Activated T-cell treated with anti-CD3 and anti-CD28 coated beads, Interleukin-2, amount 50 U/mL, for 72 hours (primary cell): Measurements from ENCODE around the gene CHST11. TPM values are rescaled to one million over a fixed set of nuclear protein-coding genes. Genes with fewer than 3 reads are reported as not detected.

Source experiments
- ATAC-seq, 2 donors: fragments of 150-1000 bp; cut with Tn5 transposase; replicated peaks in 1 of 2; 2 replicates each; pipeline ENCODE4 v1.10.0; 2021; ENCODE audit warnings: moderate library complexity in 2 of 2, mild to moderate bottlenecking in 1 of 2
- DNase-seq, 2 donors: peaks; one replicate each; pipeline ENCODE4 v3.0.0; 2021 to 2022; ENCODE audit warnings: mixed read lengths in 1 of 2
- H3K27ac Mint-ChIP-seq: one replicate; pipeline ENCODE4 v1.8.0; 2022; ENCODE audit warnings: mild to moderate bottlenecking, moderate library complexity, mixed read lengths
- H3K27me3 Mint-ChIP-seq: one replicate; pipeline ENCODE4 v1.8.0; 2022; ENCODE audit warnings: low read depth, mixed read lengths
- H3K36me3 Mint-ChIP-seq, 2 donors: one replicate each; pipeline ENCODE4 v1.8.0; 2022; ENCODE audit warnings: mixed read lengths in 2 of 2, mild to moderate bottlenecking in 1 of 2; ENCODE audit not compliant: insufficient read depth in 2 of 2
- H3K4me1 Mint-ChIP-seq: one replicate; pipeline ENCODE4 v1.8.0; 2022; ENCODE audit warnings: low read depth, mixed read lengths
- H3K4me3 Mint-ChIP-seq, 2 donors: one replicate each; pipeline ENCODE4 v1.8.0; 2022; ENCODE audit warnings: mild to moderate bottlenecking in 2 of 2, mixed read lengths in 2 of 2, moderate library complexity in 2 of 2
- H3K9me3 Mint-ChIP-seq, 2 donors: one replicate each; pipeline ENCODE4 v1.8.0; 2022; ENCODE audit warnings: mixed read lengths in 2 of 2
- total RNA-seq, 2 donors: library from RNA; stranded (reverse); gene quantifications; one replicate each; pipeline ENCODE4 v1.2.3, GENCODE V29; 2022

Gene CHST11
- total RNA-seq, 2 donors from 2014 or later = 47.2 to 57.7 TPM

DNA sequence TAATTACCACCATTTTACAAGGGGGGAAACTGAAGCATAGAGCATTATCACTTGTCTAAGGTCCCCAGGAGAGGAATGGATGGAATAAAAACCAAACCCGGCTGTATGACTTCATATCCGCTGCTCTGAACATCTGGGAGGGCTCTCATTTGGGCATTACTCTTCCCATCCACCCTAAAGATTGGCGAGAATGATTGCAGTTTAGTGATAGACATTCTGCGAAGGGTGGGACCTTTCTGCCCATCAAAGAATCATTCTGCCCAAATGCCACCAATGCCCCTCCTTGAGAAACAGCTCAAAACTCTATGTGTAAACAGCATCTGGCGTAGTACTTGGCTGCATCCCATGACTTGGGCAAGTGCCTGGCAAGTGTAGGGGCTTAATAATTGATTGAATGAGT lies 11.6 kb downstream of the CHST11 start:
- peaks cover 81% of the 10 kb centered on the region for H3K4me1 Mint-ChIP-seq
- peaks cover 6 to 11% of the 10 kb centered on the region in 2 donors for H3K9me3 Mint-ChIP-seq
- peaks cover 12 to 25% of the 10 kb centered on the region in 2 donors for H3K36me3 Mint-ChIP-seq
- H3K27me3 Mint-ChIP-seq = no peaks in the 10 kb centered on the region
- DNase-seq (no peak), ATAC-seq (no peak)
- no peak overlapping the region for H3K27ac Mint-ChIP-seq
- H3K4me3 Mint-ChIP-seq = no peak overlapping the region

GRCh38 chr12:104469066-104469465 lies 12.3 kb downstream of the CHST11 start:
- peaks cover 6 to 11% of the 10 kb centered on the region in 2 donors for H3K9me3 Mint-ChIP-seq
- no peaks in the 10 kb centered on the region for H3K27me3 Mint-ChIP-seq
- DNase-seq = no peak
- peaks cover 9 to 22% of the 10 kb centered on the region in 2 donors for H3K36me3 Mint-ChIP-seq
- H3K4me3 Mint-ChIP-seq = no peak overlapping the region
- H3K4me1 Mint-ChIP-seq = peaks cover 81% of the 10 kb centered on the region
- no peak for ATAC-seq
- H3K27ac Mint-ChIP-seq = no peak overlapping the region

- Mint-ChIP-seq H3K27me3 (no peaks in the 10 kb centered on the region), H3K9me3 (peaks cover 6 to 11% of the 10 kb centered on the region in 2 donors), H3K36me3 (peaks cover 8 to 22% of the 10 kb centered on the region in 2 donors), H3K4me1 (peaks cover 78% of the 10 kb centered on the region), H3K27ac (no peak overlapping the region), H3K4me3 (no peak overlapping the region)
- DNase-seq (no peak), ATAC-seq (no peak)
Observed at GRCh38 chr12:104469523-104469922, 12.8 kb downstream of the CHST11 start.

- peaks cover 6 to 11% of the 10 kb centered on the region in 2 donors for H3K9me3 Mint-ChIP-seq
- peaks cover 77% of the 10 kb centered on the region for H3K4me1 Mint-ChIP-seq
- no peaks in the 10 kb centered on the region for H3K27me3 Mint-ChIP-seq
- ATAC-seq = no peak
- no peak overlapping the region for H3K27ac Mint-ChIP-seq
- H3K4me3 Mint-ChIP-seq = no peak overlapping the region
- no peak for DNase-seq
- H3K36me3 Mint-ChIP-seq = peaks cover 8 to 22% of the 10 kb centered on the region in 2 donors
Observed at GRCh38 chr12:104470521-104470920, 13.8 kb downstream of the CHST11 start.

GRCh38 chr12:104471336-104471735 lies 14.6 kb downstream of the CHST11 start:
- Mint-ChIP-seq H3K4me1 (peaks cover 71% of the 10 kb centered on the region), H3K27ac (no peak overlapping the region), H3K27me3 (no peaks in the 10 kb centered on the region), H3K9me3 (peaks cover 6 to 11% of the 10 kb centered on the region in 2 donors), H3K4me3 (no peak overlapping the region), H3K36me3 (peaks cover 8 to 22% of the 10 kb centered on the region in 2 donors)
- no peak for DNase-seq
- no peak for ATAC-seq

GRCh38 chr12:104472748-104473147 lies 16.0 kb downstream of the CHST11 start:
- DNase-seq (no peak), ATAC-seq (no peak)
- peak overlapping the region; percentile 91 for H3K27ac Mint-ChIP-seq
- peak overlapping the region; percentile 71 to 85 for H3K4me3 Mint-ChIP-seq
- H3K27me3 Mint-ChIP-seq = no peaks in the 10 kb centered on the region
- H3K9me3 Mint-ChIP-seq = peaks cover 6 to 11% of the 10 kb centered on the region in 2 donors
- H3K36me3 Mint-ChIP-seq = peaks cover 8 to 20% of the 10 kb centered on the region in 2 donors
- H3K4me1 Mint-ChIP-seq = peaks cover 62% of the 10 kb centered on the region

DNA sequence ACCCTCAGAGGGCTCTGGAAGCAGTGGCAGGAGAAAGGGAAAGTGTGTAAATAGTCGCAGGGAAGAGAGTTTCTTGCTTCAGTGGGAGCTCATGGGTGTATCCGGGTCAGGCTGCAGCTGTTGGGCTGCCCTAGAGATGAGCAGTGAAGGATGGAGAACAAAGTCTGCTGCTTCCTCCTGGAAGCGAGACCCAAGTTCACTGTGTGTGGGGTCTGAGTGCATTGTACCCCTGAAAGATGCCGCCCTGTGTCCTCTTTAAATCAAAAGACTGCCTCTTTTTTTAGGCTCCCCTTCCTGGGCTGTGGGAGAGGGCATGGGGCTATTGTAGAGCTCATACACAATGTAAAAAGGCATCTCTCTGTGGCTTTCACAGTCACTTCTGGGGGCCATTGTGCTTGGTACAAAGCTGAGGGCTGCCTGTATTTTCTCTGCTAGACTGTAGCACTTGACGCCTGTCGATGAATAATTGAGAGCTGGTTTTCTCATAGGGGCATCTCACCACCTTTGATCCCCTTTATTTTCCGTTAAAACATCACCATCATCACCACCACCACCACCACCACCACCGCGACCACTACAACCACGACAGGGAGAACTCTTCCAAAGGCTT lies 16.7 kb downstream of the CHST11 start:
- DNase-seq (no peak), ATAC-seq (peak; percentile 61 to 63)
- Mint-ChIP-seq H3K27ac (peak overlapping the region; percentile 91), H3K4me1 (peaks cover 62% of the 10 kb centered on the region), H3K27me3 (no peaks in the 10 kb centered on the region), H3K36me3 (peaks cover 7 to 19% of the 10 kb centered on the region in 2 donors), H3K9me3 (peaks cover 4 to 11% of the 10 kb centered on the region in 2 donors), H3K4me3 (peak overlapping the region; percentile 71 to 85)

GRCh38 chr12:104475271-104475670 lies 18.5 kb downstream of the CHST11 start:
- no peak for DNase-seq
- peaks cover 73% of the 10 kb centered on the region for H3K4me1 Mint-ChIP-seq
- no peaks in the 10 kb centered on the region for H3K27me3 Mint-ChIP-seq
- no peak overlapping the region for H3K4me3 Mint-ChIP-seq
- ATAC-seq = no peak
- peaks cover 4% of the 10 kb centered on the region in 2 donors for H3K9me3 Mint-ChIP-seq
- peak overlapping the region; percentile 54 for H3K27ac Mint-ChIP-seq
- peaks cover 8 to 9% of the 10 kb centered on the region in 2 donors for H3K36me3 Mint-ChIP-seq

- Mint-ChIP-seq H3K36me3 (peaks cover 3 to 7% of the 10 kb centered on the region in 2 donors), H3K9me3 (no peaks in the 10 kb centered on the region), H3K27me3 (no peaks in the 10 kb centered on the region), H3K4me1 (peaks cover 79% of the 10 kb centered on the region), H3K4me3 (peak overlapping the region; percentile 89 to 92), H3K27ac (peak overlapping the region; percentile 96)
- ATAC-seq = peak; percentile 26 to 27
- DNase-seq = no peak
Observed at GRCh38 chr12:104477510-104478390, 21.0 kb downstream of the CHST11 start.

GRCh38 chr12:104478396-104479122 lies 21.8 kb downstream of the CHST11 start:
- H3K9me3 Mint-ChIP-seq = no peaks in the 10 kb centered on the region
- peak overlapping the region; percentile 89 to 92 for H3K4me3 Mint-ChIP-seq
- H3K4me1 Mint-ChIP-seq = peaks cover 79% of the 10 kb centered on the region
- H3K27ac Mint-ChIP-seq = peak overlapping the region; percentile 96
- peak in 1 of 2 donors; percentile 20 for DNase-seq
- H3K36me3 Mint-ChIP-seq = peaks cover 3 to 7% of the 10 kb centered on the region in 2 donors
- peak; percentile 72 for ATAC-seq
- H3K27me3 Mint-ChIP-seq = no peaks in the 10 kb centered on the region

DNA sequence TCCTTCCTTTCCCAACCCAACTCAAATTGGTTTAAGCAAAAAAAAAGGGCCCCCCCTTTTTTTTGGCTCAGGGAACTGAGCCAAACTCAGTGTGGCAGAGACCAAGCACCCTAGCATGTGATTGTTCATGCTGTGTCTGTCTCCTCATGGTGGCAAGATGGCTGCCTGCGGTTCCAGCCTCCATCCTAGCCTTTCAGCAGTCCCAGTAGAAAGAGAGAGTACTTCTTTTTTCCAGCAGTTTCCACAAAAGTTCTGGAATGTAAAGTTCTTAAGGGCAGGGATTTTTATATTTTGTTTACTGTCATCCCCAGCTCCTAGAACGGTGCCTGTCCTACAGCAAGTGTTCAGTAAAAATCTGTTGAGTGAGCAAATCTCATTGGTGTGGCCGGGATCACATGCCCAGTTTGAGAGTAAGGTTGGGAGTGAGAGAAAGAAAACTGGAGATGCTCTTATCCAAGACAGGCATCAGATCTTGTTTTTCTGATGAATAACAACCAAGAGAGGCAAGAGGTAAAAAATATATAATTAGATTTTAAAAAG lies 22.4 kb downstream of the CHST11 start:
- Mint-ChIP-seq H3K4me1 (peaks cover 79% of the 10 kb centered on the region), H3K27me3 (no peaks in the 10 kb centered on the region), H3K9me3 (no peaks in the 10 kb centered on the region), H3K4me3 (peak overlapping the region; percentile 89 to 92), H3K36me3 (peaks cover 3 to 7% of the 10 kb centered on the region in 2 donors), H3K27ac (peak overlapping the region; percentile 96)
- ATAC-seq = no peak
- no peak for DNase-seq

- peak overlapping the region; percentile 29 for H3K27ac Mint-ChIP-seq
Observed at GRCh38 chr12:104480012-104480411, 23.3 kb downstream of the CHST11 start.

More at GRCh38 chr12:104480012-104480411, 23.3 kb downstream of the CHST11 start:
- H3K27me3 Mint-ChIP-seq = no peaks in the 10 kb centered on the region
- peaks cover 82% of the 10 kb centered on the region for H3K4me1 Mint-ChIP-seq
- H3K36me3 Mint-ChIP-seq = peaks cover 3 to 12% of the 10 kb centered on the region in 2 donors
- ATAC-seq (no peak), DNase-seq (no peak)
- no peaks in the 10 kb centered on the region for H3K9me3 Mint-ChIP-seq
- H3K4me3 Mint-ChIP-seq = no peak overlapping the region
